MCF 10A (cell line): ENCODE results near the gene TMEM116. TPM values are rescaled to one million over a fixed set of nuclear protein-coding genes. Genes with fewer than 3 reads are reported as not detected.

Source experiments
- BruUV-seq: library from RNA; stranded (reverse); fragments of 400-500 nt; replicated peaks from 2 replicates; lab custom pipeline; 2021; lab: Mats Ljungman, UMichigan
- CTCF ChIA-PET: fragments of 300-600 bp; sonication (Branson Sonifier 250); formaldehyde crosslinking; extraction: SDS; loops from one replicate; lab custom pipeline; 2021; ENCODE audit warnings: antibody characterized with exemption, inconsistent platforms; lab: Yijun Ruan, JAX
- POLR2A ChIA-PET: fragments of 300-600, 350-650 bp; sonication (Branson Sonifier 250); formaldehyde crosslinking; extraction: SDS; loops from one replicate; lab custom pipeline; 2020; ENCODE audit warnings: antibody characterized with exemption, inconsistent platforms; lab: Yijun Ruan, JAX
- DNase-seq: peaks from one replicate; pipeline ENCODE4 v3.0.0-alpha.2; 2018; ENCODE audit not compliant: unreplicated experiment
- H3K27ac Mint-ChIP-seq: one replicate; pipeline ENCODE4 v1.8.0; 2022; ENCODE audit warnings: mild to moderate bottlenecking, low read depth, mixed read lengths; ENCODE audit not compliant: unreplicated experiment
- H3K27me3 Mint-ChIP-seq: one replicate; pipeline ENCODE4 v1.8.0; 2022; ENCODE audit warnings: mixed read lengths; ENCODE audit not compliant: insufficient read depth, unreplicated experiment
- H3K36me3 Mint-ChIP-seq: one replicate; pipeline ENCODE4 v1.8.0; 2022; ENCODE audit warnings: mild to moderate bottlenecking, moderate library complexity, mixed read lengths; ENCODE audit not compliant: insufficient read depth, unreplicated experiment
- H3K4me1 Mint-ChIP-seq: one replicate; pipeline ENCODE4 v1.8.0; 2022; ENCODE audit warnings: mixed read lengths; ENCODE audit not compliant: insufficient read depth, unreplicated experiment
- H3K4me3 Mint-ChIP-seq: one replicate; pipeline ENCODE4 v1.8.0; 2022; ENCODE audit warnings: mild to moderate bottlenecking, moderate library complexity, mixed read lengths; ENCODE audit not compliant: unreplicated experiment
- H3K9me3 Mint-ChIP-seq: one replicate; pipeline ENCODE4 v1.8.0; 2022; ENCODE audit warnings: mixed read lengths; ENCODE audit not compliant: unreplicated experiment
- intact Hi-C: fragments of 100-400 bp; cut with micrococcal nuclease; formaldehyde crosslinking; loops from 2 replicates; pipeline ENCODE4 v1.14.1; 2022
- total RNA-seq: library from RNA; stranded (reverse); gene quantifications from 2 replicates; pipeline ENCODE4 v1.2.3, GENCODE V29; 2022
- TF ChIP-seq, protein P1 (sequence below): fragments of 200-600 bp; IDR thresholded peaks from one replicate; pipeline ENCODE4 v1.8.0; 2022; ENCODE audit warnings: antibody characterized with exemption, mild to moderate bottlenecking; ENCODE audit not compliant: unreplicated experiment

TMEM116 gene
- total RNA-seq, 1 experiment from 2014 or later: 15.2 TPM

GRCh38 chr12:111925171-111925570, 87.8 kb downstream of the TMEM116 start:
- TF ChIP-seq, protein P1, sequence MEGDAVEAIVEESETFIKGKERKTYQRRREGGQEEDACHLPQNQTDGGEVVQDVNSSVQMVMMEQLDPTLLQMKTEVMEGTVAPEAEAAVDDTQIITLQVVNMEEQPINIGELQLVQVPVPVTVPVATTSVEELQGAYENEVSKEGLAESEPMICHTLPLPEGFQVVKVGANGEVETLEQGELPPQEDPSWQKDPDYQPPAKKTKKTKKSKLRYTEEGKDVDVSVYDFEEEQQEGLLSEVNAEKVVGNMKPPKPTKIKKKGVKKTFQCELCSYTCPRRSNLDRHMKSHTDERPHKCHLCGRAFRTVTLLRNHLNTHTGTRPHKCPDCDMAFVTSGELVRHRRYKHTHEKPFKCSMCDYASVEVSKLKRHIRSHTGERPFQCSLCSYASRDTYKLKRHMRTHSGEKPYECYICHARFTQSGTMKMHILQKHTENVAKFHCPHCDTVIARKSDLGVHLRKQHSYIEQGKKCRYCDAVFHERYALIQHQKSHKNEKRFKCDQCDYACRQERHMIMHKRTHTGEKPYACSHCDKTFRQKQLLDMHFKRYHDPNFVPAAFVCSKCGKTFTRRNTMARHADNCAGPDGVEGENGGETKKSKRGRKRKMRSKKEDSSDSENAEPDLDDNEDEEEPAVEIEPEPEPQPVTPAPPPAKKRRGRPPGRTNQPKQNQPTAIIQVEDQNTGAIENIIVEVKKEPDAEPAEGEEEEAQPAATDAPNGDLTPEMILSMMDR: no peak
- Mint-ChIP-seq H3K27ac (no peak overlapping the region), H3K9me3 (no peaks in the 10 kb centered on the region), H3K4me3 (no peak overlapping the region), H3K27me3 (no peaks in the 10 kb centered on the region), H3K4me1 (no peaks in the 10 kb centered on the region), H3K36me3 (no peaks in the 10 kb centered on the region)
- ChIA-PET POLR2A (no interaction called here), CTCF (no interaction called here)
- intact Hi-C loops: no loop called here
- no TSS peak for BruUV-seq
- no peak for DNase-seq

GRCh38 chr12:111907740-111908139, 105.2 kb downstream of the TMEM116 start:
- Mint-ChIP-seq H3K4me3 (no peak overlapping the region), H3K27me3 (no peaks in the 10 kb centered on the region), H3K27ac (no peak overlapping the region), H3K36me3 (peaks cover under 1% of the 10 kb centered on the region), H3K4me1 (no peaks in the 10 kb centered on the region), H3K9me3 (peaks cover 24% of the 10 kb centered on the region)
- intact Hi-C loops: no loop called here
- DNase-seq: no peak
- POLR2A ChIA-PET: interaction anchor here (0.7 kb wide), 1 partner anchor 12 kb away, joined by 3 read pairs; no protein-coding TSS in a partner anchor
- BruUV-seq: no TSS peak
- CTCF ChIA-PET: no interaction called here
- TF ChIP-seq, protein P1: no peak

GRCh38 chr12:111905502-111905901, 107.5 kb downstream of the TMEM116 start:
- TF ChIP-seq, protein P1: no peak
- Mint-ChIP-seq H3K36me3 (peaks cover 20% of the 10 kb centered on the region), H3K9me3 (peaks cover 24% of the 10 kb centered on the region), H3K4me3 (no peak overlapping the region), H3K4me1 (no peaks in the 10 kb centered on the region), H3K27ac (no peak overlapping the region), H3K27me3 (no peaks in the 10 kb centered on the region)
- POLR2A ChIA-PET: no interaction called here
- CTCF ChIA-PET: interaction anchor here (0.7 kb wide), 1 partner anchor 60 kb away, joined by 3 read pairs; no protein-coding TSS in a partner anchor
- intact Hi-C loops: no loop called here
- no TSS peak for BruUV-seq
- DNase-seq: no peak

DNA sequence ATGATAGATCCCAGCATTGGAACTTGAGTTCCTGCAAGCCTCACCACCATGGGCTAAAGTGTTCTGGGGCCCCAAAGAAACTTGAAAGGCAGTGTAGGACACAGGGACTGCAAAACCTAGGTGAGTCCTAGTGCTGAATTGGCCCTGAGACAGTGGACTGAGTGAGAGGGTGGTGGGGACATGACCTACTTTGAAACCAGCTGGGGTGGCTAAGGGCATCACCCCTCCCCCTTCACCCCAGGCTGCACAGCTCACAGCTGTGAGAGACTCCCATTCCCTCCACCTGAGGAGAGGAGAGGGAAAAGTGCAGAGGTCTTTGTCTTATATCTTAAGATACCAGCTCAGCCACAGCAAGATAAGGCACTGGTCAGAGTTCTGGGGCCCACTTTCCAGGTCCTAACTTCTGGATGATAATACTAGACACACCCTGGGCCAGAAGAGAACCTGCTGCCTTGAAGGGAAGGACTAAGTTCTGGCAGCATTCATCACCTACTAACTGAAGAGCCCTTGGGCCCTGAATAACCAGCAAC, 108.5 kb downstream of the TMEM116 start:
- Mint-ChIP-seq H3K4me1 (no peaks in the 10 kb centered on the region), H3K27me3 (no peaks in the 10 kb centered on the region), H3K9me3 (peaks cover 24% of the 10 kb centered on the region), H3K4me3 (no peak overlapping the region), H3K27ac (no peak overlapping the region), H3K36me3 (peaks cover 23% of the 10 kb centered on the region)
- TF ChIP-seq, protein P1: no peak
- CTCF ChIA-PET: interaction anchor here (0.7 kb wide), 1 partner anchor 1557 kb away, joined by 4 read pairs; no protein-coding TSS in a partner anchor
- BruUV-seq: no TSS peak
- POLR2A ChIA-PET: no interaction called here
- no peak for DNase-seq
- intact Hi-C loops: no loop called here
